ENCODE measurements around the gene NSD2.

DNA sequence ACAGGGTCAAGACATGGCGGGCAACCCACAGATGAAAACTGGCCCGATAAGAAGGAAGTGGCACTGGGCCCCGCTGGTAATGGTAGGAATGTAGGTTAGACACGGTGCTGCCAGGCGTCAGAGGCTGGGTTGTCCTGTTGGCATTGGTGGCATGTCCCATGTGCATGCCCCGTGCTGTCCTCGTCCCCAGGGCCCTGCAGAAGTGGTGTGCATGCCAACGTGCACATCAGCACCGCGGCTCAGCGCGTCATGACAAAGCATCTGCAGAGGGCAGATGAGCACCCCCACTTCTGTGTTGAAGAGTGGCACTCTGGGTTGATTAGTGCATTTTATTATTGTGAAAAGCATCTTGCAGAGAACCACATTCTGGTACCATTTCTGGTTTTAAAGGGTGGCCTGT lies 102.0 kb downstream of the NSD2 start:
- TF ChIP-seq POLR2AphosphoS5 (IDR thresholded peaks at IDR 0.05), result no peak
- TF ChIP-seq, protein P1, sequence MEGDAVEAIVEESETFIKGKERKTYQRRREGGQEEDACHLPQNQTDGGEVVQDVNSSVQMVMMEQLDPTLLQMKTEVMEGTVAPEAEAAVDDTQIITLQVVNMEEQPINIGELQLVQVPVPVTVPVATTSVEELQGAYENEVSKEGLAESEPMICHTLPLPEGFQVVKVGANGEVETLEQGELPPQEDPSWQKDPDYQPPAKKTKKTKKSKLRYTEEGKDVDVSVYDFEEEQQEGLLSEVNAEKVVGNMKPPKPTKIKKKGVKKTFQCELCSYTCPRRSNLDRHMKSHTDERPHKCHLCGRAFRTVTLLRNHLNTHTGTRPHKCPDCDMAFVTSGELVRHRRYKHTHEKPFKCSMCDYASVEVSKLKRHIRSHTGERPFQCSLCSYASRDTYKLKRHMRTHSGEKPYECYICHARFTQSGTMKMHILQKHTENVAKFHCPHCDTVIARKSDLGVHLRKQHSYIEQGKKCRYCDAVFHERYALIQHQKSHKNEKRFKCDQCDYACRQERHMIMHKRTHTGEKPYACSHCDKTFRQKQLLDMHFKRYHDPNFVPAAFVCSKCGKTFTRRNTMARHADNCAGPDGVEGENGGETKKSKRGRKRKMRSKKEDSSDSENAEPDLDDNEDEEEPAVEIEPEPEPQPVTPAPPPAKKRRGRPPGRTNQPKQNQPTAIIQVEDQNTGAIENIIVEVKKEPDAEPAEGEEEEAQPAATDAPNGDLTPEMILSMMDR (IDR thresholded peaks at IDR 0.05), result no peak
- no peak for TF ChIP-seq EP300 (IDR thresholded peaks at IDR 0.05)
- no peak for TF ChIP-seq POLR2A (IDR thresholded peaks at IDR 0.05)

Data from suprapubic skin (tissue), 4 donors.